ENCODE measurements around the gene ZNHIT1.

DNA sequence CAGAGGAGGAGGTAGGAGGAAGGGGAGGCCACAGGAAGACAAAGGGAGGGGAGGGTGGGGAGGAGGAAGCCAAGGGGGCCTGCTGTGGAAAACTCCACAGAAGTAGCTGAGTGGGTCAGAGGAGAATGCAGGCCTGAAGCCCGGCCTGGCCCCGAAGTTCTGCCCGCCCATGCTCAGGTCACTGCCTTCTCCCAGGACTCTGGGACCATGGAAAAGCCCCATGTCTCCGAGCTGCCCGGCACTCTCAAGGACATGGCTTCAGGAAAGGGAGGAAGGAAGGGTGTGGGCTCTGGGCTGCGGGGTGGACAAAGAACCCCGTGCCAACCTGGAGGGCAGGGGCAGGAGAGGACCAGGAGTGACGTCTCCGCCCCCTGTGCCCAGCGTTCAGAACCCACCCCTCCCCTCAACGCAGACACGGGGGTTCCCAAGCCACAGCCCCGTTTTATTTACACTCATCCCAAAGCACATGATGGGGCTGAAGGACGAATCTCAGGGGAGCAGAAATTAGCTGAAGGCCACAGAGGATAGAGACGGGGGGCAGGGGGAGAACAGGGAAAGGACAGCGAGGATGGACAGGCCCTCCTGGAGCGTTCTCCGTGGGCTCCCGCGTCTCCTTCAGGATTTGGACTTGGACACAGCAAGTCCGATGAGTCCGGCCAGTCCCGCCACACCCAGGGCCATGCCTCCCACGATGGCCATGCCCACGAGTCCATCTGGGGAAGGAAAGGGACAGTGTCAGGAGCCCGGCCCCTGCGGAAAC, 21.4 kb downstream of the ZNHIT1 start:
- TF ChIP-seq, protein P1, sequence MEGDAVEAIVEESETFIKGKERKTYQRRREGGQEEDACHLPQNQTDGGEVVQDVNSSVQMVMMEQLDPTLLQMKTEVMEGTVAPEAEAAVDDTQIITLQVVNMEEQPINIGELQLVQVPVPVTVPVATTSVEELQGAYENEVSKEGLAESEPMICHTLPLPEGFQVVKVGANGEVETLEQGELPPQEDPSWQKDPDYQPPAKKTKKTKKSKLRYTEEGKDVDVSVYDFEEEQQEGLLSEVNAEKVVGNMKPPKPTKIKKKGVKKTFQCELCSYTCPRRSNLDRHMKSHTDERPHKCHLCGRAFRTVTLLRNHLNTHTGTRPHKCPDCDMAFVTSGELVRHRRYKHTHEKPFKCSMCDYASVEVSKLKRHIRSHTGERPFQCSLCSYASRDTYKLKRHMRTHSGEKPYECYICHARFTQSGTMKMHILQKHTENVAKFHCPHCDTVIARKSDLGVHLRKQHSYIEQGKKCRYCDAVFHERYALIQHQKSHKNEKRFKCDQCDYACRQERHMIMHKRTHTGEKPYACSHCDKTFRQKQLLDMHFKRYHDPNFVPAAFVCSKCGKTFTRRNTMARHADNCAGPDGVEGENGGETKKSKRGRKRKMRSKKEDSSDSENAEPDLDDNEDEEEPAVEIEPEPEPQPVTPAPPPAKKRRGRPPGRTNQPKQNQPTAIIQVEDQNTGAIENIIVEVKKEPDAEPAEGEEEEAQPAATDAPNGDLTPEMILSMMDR (IDR thresholded peaks at IDR 0.05; ENCODE audit: extremely low read depth in 1 of 2, insufficient read depth in 1 of 2, low read depth in 1 of 2, low read length in 2 of 2) = no peak
- TF ChIP-seq JUN (IDR thresholded peaks at IDR 0.05; ENCODE audit: borderline replicate concordance, insufficient read depth, insufficient read length, low read depth) = no peak
- TF ChIP-seq POLR2A (IDR thresholded peaks at IDR 0.05; ENCODE audit: low read depth, low read length) = no peak
- TF ChIP-seq POLR2AphosphoS5 (IDR thresholded peaks at IDR 0.05; ENCODE audit: insufficient read depth, low read depth, low read length) = no peak
- TF ChIP-seq EZH2 (IDR thresholded peaks at IDR 0.05; ENCODE audit: borderline replicate concordance, low read depth, low read length, severe bottlenecking) = no peak
- TF ChIP-seq FOS (IDR thresholded peaks at IDR 0.05; ENCODE audit: borderline replicate concordance, insufficient read depth, low read length) = no peak
- TF ChIP-seq MAX (IDR thresholded peaks at IDR 0.05; ENCODE audit: insufficient read depth, insufficient read length) = no peak
